CD4-positive, alpha-beta T cell (primary cell): ENCODE data around the gene CCDC121. TPM values are rescaled to one million over a fixed set of nuclear protein-coding genes. Genes with fewer than 3 reads are reported as not detected.

ENCODE experiments used
- total RNA-seq, 174 experiments: library from RNA in 2 of 174; stranded (reverse) in 2 of 174; gene quantifications; one replicate each; pipeline ENCODE4 v1.2.3 and lab custom pipeline; 2021 to 2026

The CCDC121 gene
- total RNA-seq, 2 experiments from 2014 or later = 0.47 to 0.91 TPM

Other genes starting within 250 kb of the CCDC121 start
- 10 to 100 TPM; 22.8 to 22.9 TPM for gene ZNF513, start 248.3 kb downstream of the CCDC121 start, total RNA-seq
- 10 to 100 TPM; 30.4 to 31.2 TPM for gene PPM1G, start 219.4 kb downstream of the CCDC121 start, total RNA-seq
- gene NRBP1, start 200.4 kb downstream of the CCDC121 start, total RNA-seq = 100 to 1,000 TPM; 169 to 181 TPM
- 10 to 100 TPM; 11.5 to 12.8 TPM for gene KRTCAP3, start 186.6 kb downstream of the CCDC121 start, total RNA-seq
- 10 to 100 TPM; 13.3 to 14.4 TPM for gene IFT172, start 139.3 kb downstream of the CCDC121 start, total RNA-seq
- not detected for gene FNDC4, start 133.8 kb downstream of the CCDC121 start, total RNA-seq
- gene GCKR, start 132.2 kb downstream of the CCDC121 start, total RNA-seq = not detected
- 10 to 100 TPM; 13.6 to 14.1 TPM for gene ZNF512, start 46.0 kb downstream of the CCDC121 start, total RNA-seq
- gene GPN1, start within 50 bp of the CCDC121 start, total RNA-seq = 10 to 100 TPM; 24.6 to 28.1 TPM
- gene SUPT7L, start 34.6 kb upstream of the CCDC121 start, total RNA-seq = 10 to 100 TPM; 48.5 to 52.2 TPM
- gene SLC4A1AP, start 34.9 kb upstream of the CCDC121 start, total RNA-seq = 10 to 100 TPM; 14.2 to 15.3 TPM
- gene MRPL33, start 142.7 kb upstream of the CCDC121 start, total RNA-seq = 10 to 100 TPM; 33.1 to 37.2 TPM